PC-9 (cell line): ENCODE data around the gene CRIP1. TPM values are rescaled to one million over a fixed set of nuclear protein-coding genes. Genes with fewer than 3 reads are reported as not detected.

Experiments used
- BruUV-seq: library from RNA; stranded (reverse); fragments of 400-500 nt; replicated peaks from 2 replicates; lab custom pipeline; 2021; lab: Mats Ljungman, UMichigan
- CTCF ChIA-PET: fragments of 300-600 bp; sonication (Branson Sonifier 250); formaldehyde crosslinking; loops from one replicate; lab custom pipeline; 2022; ENCODE audit warnings: antibody characterized with exemption; lab: Charles Lee
- POLR2A ChIA-PET: fragments of 300-600 bp; sonication (Branson Sonifier 250); formaldehyde crosslinking; loops from one replicate; lab custom pipeline; 2022; ENCODE audit warnings: antibody characterized with exemption; ENCODE audit not compliant: unreplicated experiment; lab: Charles Lee
- DNase-seq, 2 experiments: peaks; one replicate each; pipeline versions ENCODE4 v3.0.0 to v3.0.0-alpha.2; 2015 to 2022; ENCODE audit warnings: mixed read lengths in 1 of 2
- H2AFZ ChIP-seq: fragments of 200-600 bp; sonication (generic); 2 replicates; pipeline ENCODE4 v1.8.1; 2017; ENCODE audit warnings: antibody characterized with exemption
- H3F3A ChIP-seq: fragments of 200-600 bp; sonication (generic); 2 replicates; pipeline ENCODE4 v1.8.1; 2017; ENCODE audit warnings: antibody characterized with exemption, mild to moderate bottlenecking, low read depth; ENCODE audit not compliant: insufficient read depth
- H3K27ac ChIP-seq: fragments of 200-600 bp; sonication (generic); 2 replicates; pipeline ENCODE4 v1.6.1; 2016; ENCODE audit warnings: mixed run types
- H3K27me3 ChIP-seq: fragments of 200-600 bp; sonication (generic); 2 replicates; pipeline ENCODE4 v1.6.1; 2016; ENCODE audit warnings: low read depth, mixed run types; ENCODE audit not compliant: insufficient read depth
- H3K36me3 ChIP-seq: fragments of 200-600 bp; sonication (generic); 2 replicates; pipeline ENCODE4 v1.6.1; 2016; ENCODE audit warnings: low read depth, mixed run types
- H3K4me1 ChIP-seq: fragments of 200-600 bp; sonication (generic); replicated peaks from 2 replicates; pipeline ENCODE4 v1.6.1; 2016; ENCODE audit warnings: mixed run types; ENCODE audit not compliant: insufficient read depth
- H3K4me2 ChIP-seq: fragments of 200-600 bp; sonication (generic); 2 replicates; pipeline ENCODE4 v1.6.1; 2017; ENCODE audit warnings: mixed run types
- H3K4me3 ChIP-seq: fragments of 200-600 bp; sonication (generic); 2 replicates; pipeline ENCODE4 v1.6.1; 2016; ENCODE audit warnings: mixed run types
- H3K79me2 ChIP-seq: fragments of 200-600 bp; sonication (generic); 2 replicates; pipeline ENCODE4 v1.6.1; 2017; ENCODE audit warnings: low read depth, mixed run types
- H3K9me2 ChIP-seq: fragments of 200-600 bp; sonication (generic); 2 replicates; pipeline ENCODE4 v1.8.1; 2017; ENCODE audit warnings: mild to moderate bottlenecking; ENCODE audit not compliant: insufficient read depth
- H3K9me3 ChIP-seq: fragments of 200-600 bp; sonication (generic); 2 replicates; pipeline ENCODE4 v1.8.1; 2016; ENCODE audit warnings: low read depth; ENCODE audit not compliant: insufficient read depth
- H4K20me1 ChIP-seq: fragments of 200-600 bp; sonication (generic); 2 replicates; pipeline ENCODE4 v1.8.1; 2017; ENCODE audit not compliant: insufficient read depth
- CTCF ChIP-seq: fragments of 200-600 bp; sonication (generic); conservative IDR thresholded peaks from 2 replicates; pipeline ENCODE4 v1.6.1; 2017; ENCODE audit warnings: mixed run types, antibody characterized with exemption, mild to moderate bottlenecking, moderate library complexity
- EZH2 ChIP-seq: fragments of 200-600 bp; sonication (generic); IDR thresholded peaks from 2 replicates; pipeline ENCODE4 v1.8.0; 2017; ENCODE audit warnings: antibody characterized with exemption, low read depth
- intact Hi-C: fragments of 100-400 bp; cut with micrococcal nuclease; formaldehyde crosslinking; loops from one replicate; pipeline ENCODE4 v1.10.0; 2022; ENCODE audit not compliant: unreplicated experiment
- total RNA-seq: library from RNA; stranded (reverse); gene quantifications from 2 replicates; pipeline ENCODE4 v1.2.3, GENCODE V29; 2021

Gene CRIP1
- total RNA-seq, 1 experiment from 2014 or later: 296 TPM

GRCh38 chr14:105534586-105534985 lies 47.9 kb downstream of the CRIP1 start:
- no peak overlapping the region for H3K27ac ChIP-seq
- POLR2A ChIA-PET: no interaction called here
- no peak for DNase-seq
- no peaks in the 10 kb centered on the region; the same call in 1 of the 2 replicates for H4K20me1 ChIP-seq
- no peak overlapping the region for H3K4me3 ChIP-seq
- H3K4me2 ChIP-seq: no peak overlapping the region
- H3K27me3 ChIP-seq: peaks cover 73% of the 10 kb centered on the region
- CTCF ChIA-PET: no interaction called here
- H3K79me2 ChIP-seq: no peaks in the 10 kb centered on the region
- no peaks in the 10 kb centered on the region for H3K9me3 ChIP-seq
- no peak overlapping the region for H2AFZ ChIP-seq
- H3K36me3 ChIP-seq: no peaks in the 10 kb centered on the region
- intact Hi-C loops: loop anchor here (10.0 kb wide), 1 partner anchor 620 kb away; no protein-coding TSS in a partner anchor
- no peaks in the 10 kb centered on the region for H3F3A ChIP-seq
- no peaks in the 10 kb centered on the region for H3K4me1 ChIP-seq
- TF ChIP-seq EZH2 (no peak), CTCF (no peak)
- BruUV-seq: no TSS peak
- no peaks in the 10 kb centered on the region for H3K9me2 ChIP-seq

GRCh38 chr14:105536051-105536450 lies 49.4 kb downstream of the CRIP1 start:
- Histone ChIP-seq H3K27me3 (peaks cover 87% of the 10 kb centered on the region), H3K36me3 (no peaks in the 10 kb centered on the region), H3K4me3 (no peak overlapping the region), H3K4me1 (no peaks in the 10 kb centered on the region), H3K9me2 (no peaks in the 10 kb centered on the region), H3F3A (no peaks in the 10 kb centered on the region), H2AFZ (no peak overlapping the region), H3K9me3 (no peaks in the 10 kb centered on the region), H3K4me2 (no peak overlapping the region), H4K20me1 (no peaks in the 10 kb centered on the region; the same call in 1 of the 2 replicates), H3K79me2 (no peaks in the 10 kb centered on the region), H3K27ac (no peak overlapping the region)
- intact Hi-C loops: loop anchor here (10.0 kb wide), 1 partner anchor 619 kb away; no protein-coding TSS in a partner anchor
- no TSS peak for BruUV-seq
- TF ChIP-seq CTCF (no peak), EZH2 (no peak)
- POLR2A ChIA-PET: no interaction called here
- CTCF ChIA-PET: no interaction called here
- DNase-seq: no peak

- Histone ChIP-seq H3K27ac (no peak overlapping the region), H3K27me3 (peaks cover 95% of the 10 kb centered on the region), H3K4me2 (no peak overlapping the region), H3K4me1 (no peaks in the 10 kb centered on the region), H2AFZ (no peak overlapping the region), H3K36me3 (no peaks in the 10 kb centered on the region), H3F3A (no peaks in the 10 kb centered on the region), H3K4me3 (no peak overlapping the region), H3K79me2 (no peaks in the 10 kb centered on the region), H3K9me2 (no peaks in the 10 kb centered on the region), H4K20me1 (no peaks in the 10 kb centered on the region; the same call in 1 of the 2 replicates), H3K9me3 (no peaks in the 10 kb centered on the region)
- no peak; the same call in 1 of the 2 replicates for TF ChIP-seq EZH2
- DNase-seq: no peak
- ChIA-PET CTCF (no interaction called here), POLR2A (no interaction called here)
- BruUV-seq: no TSS peak
- intact Hi-C loops: loop anchor here (10.0 kb wide), 1 partner anchor 618 kb away; no protein-coding TSS in a partner anchor
Measured at GRCh38 chr14:105536691-105537579, 50.2 kb downstream of the CRIP1 start.
